Epithelial cell of proximal tubule (primary cell): Measurements from ENCODE around the gene GLOD5. TPM values are rescaled to one million over a fixed set of nuclear protein-coding genes. Genes with fewer than 3 reads are reported as not detected.
"Not testable (repeated sequence)": the region's sequence is repeated elsewhere in the genome, so short reads cannot be mapped to it uniquely, and the experiment has no call there.

Experiments
- DNase-seq: peaks from one replicate; pipeline ENCODE4 v3.0.0-alpha.2; 2011; ENCODE audit warnings: low read depth
- H3K4me3 ChIP-seq: 2 replicates; pipeline ENCODE4 v1.5.1; 2011; ENCODE audit warnings: low read depth, mild to moderate bottlenecking, low read length
- total RNA-seq: library from RNA; depleted of rRNA; stranded (reverse); fragments of >200 nt; gene quantifications from 2 replicates; pipeline ENCODE4 v1.2.3, GENCODE V29; 2015
- TF ChIP-seq, protein P1 (sequence below): conservative IDR thresholded peaks from 2 replicates; pipeline ENCODE4 v1.5.1; 2012; ENCODE audit warnings: low read depth, mild to moderate bottlenecking, low read length

Gene GLOD5
- total RNA-seq, 1 donor from 2014 or later: not detected

DNA sequence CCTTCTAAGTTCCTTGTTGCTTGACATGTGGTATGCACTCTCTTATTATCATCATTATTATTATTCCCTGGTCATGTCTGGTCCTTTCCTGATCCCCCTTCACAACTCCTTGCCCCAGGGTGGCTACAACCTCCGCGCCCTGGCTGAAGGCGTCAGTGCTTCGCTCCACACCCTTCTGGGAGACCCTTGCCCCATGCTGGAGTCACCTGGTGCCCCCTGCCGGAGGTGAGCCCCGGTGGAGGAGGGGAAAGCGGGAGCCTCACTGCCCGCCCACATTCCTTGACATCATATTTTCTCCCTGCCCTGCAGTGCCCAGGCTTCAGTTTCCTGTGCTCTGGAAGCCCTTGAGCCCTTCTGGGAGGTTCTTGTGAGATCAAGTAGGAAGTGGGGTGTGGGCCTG, 53.7 kb downstream of the GLOD5 start:
- no peak overlapping the region for H3K4me3 ChIP-seq
- TF ChIP-seq, protein P1, sequence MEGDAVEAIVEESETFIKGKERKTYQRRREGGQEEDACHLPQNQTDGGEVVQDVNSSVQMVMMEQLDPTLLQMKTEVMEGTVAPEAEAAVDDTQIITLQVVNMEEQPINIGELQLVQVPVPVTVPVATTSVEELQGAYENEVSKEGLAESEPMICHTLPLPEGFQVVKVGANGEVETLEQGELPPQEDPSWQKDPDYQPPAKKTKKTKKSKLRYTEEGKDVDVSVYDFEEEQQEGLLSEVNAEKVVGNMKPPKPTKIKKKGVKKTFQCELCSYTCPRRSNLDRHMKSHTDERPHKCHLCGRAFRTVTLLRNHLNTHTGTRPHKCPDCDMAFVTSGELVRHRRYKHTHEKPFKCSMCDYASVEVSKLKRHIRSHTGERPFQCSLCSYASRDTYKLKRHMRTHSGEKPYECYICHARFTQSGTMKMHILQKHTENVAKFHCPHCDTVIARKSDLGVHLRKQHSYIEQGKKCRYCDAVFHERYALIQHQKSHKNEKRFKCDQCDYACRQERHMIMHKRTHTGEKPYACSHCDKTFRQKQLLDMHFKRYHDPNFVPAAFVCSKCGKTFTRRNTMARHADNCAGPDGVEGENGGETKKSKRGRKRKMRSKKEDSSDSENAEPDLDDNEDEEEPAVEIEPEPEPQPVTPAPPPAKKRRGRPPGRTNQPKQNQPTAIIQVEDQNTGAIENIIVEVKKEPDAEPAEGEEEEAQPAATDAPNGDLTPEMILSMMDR: no peak
- DNase-seq: no peak

DNA sequence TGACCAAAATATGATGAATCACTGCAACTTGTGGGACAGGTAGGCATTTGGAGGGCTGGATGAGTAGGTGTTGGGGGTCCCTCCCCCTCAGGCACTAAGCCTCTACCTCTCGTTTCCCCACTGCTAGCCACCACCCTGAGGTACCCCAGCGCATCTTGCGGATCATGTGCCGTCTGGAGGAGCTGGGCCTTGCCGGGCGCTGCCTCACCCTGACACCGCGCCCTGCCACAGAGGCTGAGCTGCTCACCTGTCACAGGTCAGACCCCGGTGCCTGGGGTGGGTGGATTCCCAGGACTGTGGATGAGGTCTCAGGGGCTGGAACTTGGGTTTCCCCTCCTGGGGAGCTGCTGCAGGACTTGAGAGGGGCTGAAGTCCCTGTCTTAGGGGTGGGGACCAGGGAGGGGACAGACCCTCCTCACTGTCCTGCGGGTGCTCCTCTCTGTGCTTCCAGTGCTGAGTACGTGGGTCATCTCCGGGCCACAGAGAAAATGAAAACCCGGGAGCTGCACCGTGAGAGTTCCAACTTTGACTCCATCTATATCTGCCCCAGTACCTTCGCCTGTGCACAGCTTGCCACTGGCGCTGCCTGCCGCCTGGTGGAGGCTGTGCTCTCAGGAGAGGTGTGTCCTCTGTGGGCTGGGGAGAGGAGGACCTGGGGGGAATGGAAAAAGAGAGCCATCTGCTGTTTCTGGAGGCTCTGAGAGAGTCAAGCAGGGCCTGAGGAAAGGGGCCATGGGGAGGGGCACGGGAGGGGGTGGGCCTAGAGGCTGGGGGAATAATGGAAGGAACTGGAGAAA, 54.7 kb downstream of the GLOD5 start:
- H3K4me3 ChIP-seq: no peak overlapping the region
- TF ChIP-seq, protein P1: no peak
- DNase-seq: no peak

DNA sequence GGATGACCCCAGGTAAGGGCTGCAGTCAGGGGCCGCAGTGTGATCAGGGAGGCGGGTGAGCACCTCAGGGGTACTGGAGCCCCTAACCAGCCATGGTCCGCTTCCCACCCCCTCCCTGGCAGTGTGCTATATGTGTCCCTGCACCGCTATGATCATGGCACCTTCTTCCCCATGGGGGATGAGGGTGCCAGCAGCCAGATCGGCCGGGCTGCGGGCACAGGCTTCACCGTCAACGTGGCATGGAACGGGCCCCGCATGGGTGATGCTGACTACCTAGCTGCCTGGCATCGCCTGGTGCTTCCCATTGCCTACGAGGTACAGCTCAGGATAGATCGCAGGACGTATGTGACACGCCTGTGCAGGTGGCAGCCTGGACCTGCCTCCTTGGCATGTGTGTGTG, 56.6 kb downstream of the GLOD5 start:
- DNase-seq: no peak
- no peak overlapping the region for H3K4me3 ChIP-seq
- TF ChIP-seq, protein P1: no peak

DNA sequence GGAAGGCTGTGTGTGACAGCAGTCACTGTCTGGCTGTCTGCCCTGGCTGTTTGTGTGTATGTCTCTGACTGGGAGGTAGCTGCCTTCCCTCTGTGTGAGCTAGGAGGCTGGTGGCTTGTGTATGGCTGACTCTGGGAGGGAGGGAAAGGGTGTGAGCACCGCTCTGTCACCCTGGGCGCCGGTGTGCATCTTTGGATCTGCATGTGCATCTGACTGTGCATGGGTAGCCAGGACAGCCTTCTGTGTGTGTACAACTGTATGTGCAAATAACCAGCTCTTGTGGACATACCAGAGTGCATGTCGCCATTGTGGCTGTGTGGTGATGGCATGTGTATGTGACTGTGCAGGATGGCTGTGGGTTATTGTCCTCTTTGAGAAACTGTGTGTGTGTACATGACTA, 57.3 kb downstream of the GLOD5 start:
- H3K4me3 ChIP-seq: no peak overlapping the region
- TF ChIP-seq, protein P1: no peak
- no peak for DNase-seq

DNA sequence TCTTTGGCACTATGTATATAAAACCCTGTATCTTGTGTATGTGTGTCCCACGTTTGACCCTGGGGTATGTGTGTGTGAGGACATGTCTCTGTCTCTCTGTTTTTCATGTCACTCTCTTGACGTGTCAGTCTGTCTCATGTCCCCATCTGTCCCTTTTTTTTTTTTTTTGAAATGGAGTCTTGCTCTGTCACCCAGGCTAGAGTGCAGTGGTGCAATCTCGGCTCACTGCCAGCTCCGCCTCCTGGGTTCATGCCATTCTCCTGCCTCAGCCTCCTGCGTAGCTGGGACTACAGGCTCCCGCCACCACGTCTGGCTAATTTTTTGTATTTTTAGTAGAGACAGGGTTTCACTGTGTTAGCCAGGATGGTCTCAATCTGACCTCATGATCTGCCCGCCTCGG, 57.8 kb downstream of the GLOD5 start:
- H3K4me3 ChIP-seq: not testable (repeated sequence)

DNA sequence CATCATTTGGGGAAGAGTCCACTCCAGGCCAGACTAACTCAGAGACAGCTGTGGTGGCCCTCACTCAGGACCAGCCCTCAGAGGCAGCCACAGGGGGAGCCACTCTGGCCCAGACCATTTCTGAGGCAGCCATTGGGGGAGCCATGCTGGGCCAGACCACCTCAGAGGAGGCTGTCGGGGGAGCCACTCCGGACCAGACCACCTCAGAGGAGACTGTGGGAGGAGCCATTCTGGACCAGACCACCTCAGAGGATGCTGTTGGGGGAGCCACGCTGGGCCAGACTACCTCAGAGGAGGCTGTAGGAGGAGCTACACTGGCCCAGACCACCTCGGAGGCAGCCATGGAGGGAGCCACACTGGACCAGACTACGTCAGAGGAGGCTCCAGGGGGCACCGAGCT, 61.5 kb downstream of the GLOD5 start:
- DNase-seq: no peak
- H3K4me3 ChIP-seq: no peak overlapping the region
- TF ChIP-seq, protein P1: no peak

More for the DNA sequence above, 57.8 kb downstream of the GLOD5 start:
- not testable (repeated sequence) for DNase-seq

Other genes starting within 250 kb of the GLOD5 start
- gene EBP, start 239.9 kb upstream of the GLOD5 start, total RNA-seq: 93.7 and 190 TPM in 2 replicates
- 7.4 and 10.7 TPM in 2 replicates for gene TBC1D25, start 222.0 kb upstream of the GLOD5 start, total RNA-seq
- gene RBM3, start 187.3 kb upstream of the GLOD5 start, total RNA-seq: 179 and 221 TPM in 2 replicates
- gene WDR13, start 164.3 kb upstream of the GLOD5 start, total RNA-seq: 64.9 and 82.8 TPM in 2 replicates
- 0.29 TPM in 1 of 2 replicates, not detected in the other for gene WAS, start 77.9 kb upstream of the GLOD5 start, total RNA-seq
- 13.3 and 28.6 TPM in 2 replicates for gene SUV39H1, start 65.0 kb upstream of the GLOD5 start, total RNA-seq
- gene GATA1, start 24.8 kb downstream of the GLOD5 start, total RNA-seq: not detected in 2 replicates
- gene HDAC6, start 40.3 kb downstream of the GLOD5 start, total RNA-seq: 30.8 and 46.2 TPM in 2 replicates
- gene ERAS, start 64.8 kb downstream of the GLOD5 start, total RNA-seq: not detected in 2 replicates
- 12.4 and 19.3 TPM in 2 replicates for gene PCSK1N, start 73.9 kb downstream of the GLOD5 start, total RNA-seq
- 93.7 and 104 TPM in 2 replicates for gene TIMM17B, start 136.0 kb downstream of the GLOD5 start, total RNA-seq
- gene PQBP1, start 136.2 kb downstream of the GLOD5 start, total RNA-seq: 84.6 and 86.0 TPM in 2 replicates
- gene SLC35A2, start 149.9 kb downstream of the GLOD5 start, total RNA-seq: 20.5 and 22.0 TPM in 2 replicates
- gene PIM2, start 157.3 kb downstream of the GLOD5 start, total RNA-seq: 10.9 and 13.1 TPM in 2 replicates
- 34.4 and 44.2 TPM in 2 replicates for gene OTUD5, start 195.9 kb downstream of the GLOD5 start, total RNA-seq
- 0.51 and 1.1 TPM in 2 replicates for gene KCND1, start 210.1 kb downstream of the GLOD5 start, total RNA-seq
- gene GRIPAP1, start 240.5 kb downstream of the GLOD5 start, total RNA-seq: 15.8 and 24.6 TPM in 2 replicates